ENCODE measurements around the gene RASA4B.
A peak's percentile ranks its signal among the peaks of the same experiment; 100 is the strongest.
"Not testable (repeated sequence)": the region's sequence is repeated elsewhere in the genome, so short reads cannot be mapped to it uniquely, and the experiment has no call there.

Gene RASA4B

DNA sequence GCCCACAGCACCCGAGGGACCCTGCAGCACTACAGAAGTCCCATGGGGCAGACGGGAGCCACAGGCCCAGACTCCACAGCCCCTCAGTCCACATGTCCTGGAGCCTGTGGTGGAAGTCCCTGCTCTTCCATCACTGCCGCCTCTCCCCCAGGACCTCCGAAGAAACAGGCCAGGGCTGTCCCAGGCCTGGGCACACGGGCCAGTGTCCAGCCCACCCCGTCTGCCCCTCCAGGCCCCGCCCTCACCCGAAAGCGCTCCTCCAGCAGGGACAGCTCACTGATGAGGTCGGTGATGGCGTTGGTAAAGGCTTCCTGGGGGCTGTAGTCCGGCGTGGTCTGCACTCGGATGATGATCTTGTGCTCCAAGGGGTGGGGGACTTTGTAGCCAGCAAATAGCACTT, 43.5 kb downstream of the RASA4B start:
- not testable (repeated sequence) for DNase-seq (ENCODE audit: low read depth in 2 of 2, low spot score in 1 of 2)

DNA sequence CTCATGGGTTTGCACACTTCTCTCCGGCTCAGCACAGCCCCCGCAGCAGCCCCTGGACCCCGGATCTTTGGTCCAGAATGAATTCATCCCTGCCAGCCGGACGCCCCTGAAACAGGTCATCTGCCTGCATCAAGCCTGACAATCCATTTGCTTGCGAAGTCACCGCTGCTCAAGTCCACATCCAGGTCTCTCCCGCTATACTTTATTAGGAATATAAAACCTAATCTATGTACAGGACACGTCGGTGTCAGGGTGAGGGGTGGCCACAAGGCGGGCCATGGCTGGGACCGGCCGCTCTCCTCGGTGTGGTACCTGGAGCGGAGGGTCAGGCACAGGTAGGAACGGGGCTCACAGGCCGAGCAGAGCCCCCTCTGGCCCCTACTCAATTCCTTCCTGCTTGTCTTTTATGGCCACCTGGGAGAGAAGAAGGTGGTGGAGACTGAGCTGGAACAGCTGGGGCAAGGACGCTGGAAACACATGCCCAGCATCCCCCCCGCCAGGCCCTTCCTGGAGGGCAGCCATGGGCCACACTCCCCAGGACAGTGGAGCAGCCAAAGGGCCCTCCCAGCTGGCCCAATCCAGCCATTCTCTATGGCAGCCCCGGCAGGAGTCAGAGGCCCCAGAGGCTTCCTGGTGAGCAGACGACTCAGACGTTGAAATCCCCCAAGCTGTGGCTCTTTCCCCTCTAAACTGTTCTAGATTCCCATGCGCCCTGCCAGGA, 44.1 kb downstream of the RASA4B start:
- no peak for DNase-seq (ENCODE audit: low read depth in 2 of 2, low spot score in 1 of 2)

- DNase-seq (ENCODE audit: low read depth in 2 of 2, low spot score in 1 of 2), result no peak
Observed at GRCh38 chr7:102472126-102473041, 45.2 kb downstream of the RASA4B start.

- no peak for DNase-seq (ENCODE audit: low read depth in 2 of 2, low spot score in 1 of 2)
Observed at GRCh38 chr7:102471791-102472125, 45.8 kb downstream of the RASA4B start.

- no peak for DNase-seq (ENCODE audit: low read depth in 2 of 2, low spot score in 1 of 2)
Observed at GRCh38 chr7:102469972-102470825, 47.4 kb downstream of the RASA4B start.

GRCh38 chr7:102469351-102469971, 48.1 kb downstream of the RASA4B start:
- no peak for DNase-seq (ENCODE audit: low read depth in 2 of 2, low spot score in 1 of 2)

DNA sequence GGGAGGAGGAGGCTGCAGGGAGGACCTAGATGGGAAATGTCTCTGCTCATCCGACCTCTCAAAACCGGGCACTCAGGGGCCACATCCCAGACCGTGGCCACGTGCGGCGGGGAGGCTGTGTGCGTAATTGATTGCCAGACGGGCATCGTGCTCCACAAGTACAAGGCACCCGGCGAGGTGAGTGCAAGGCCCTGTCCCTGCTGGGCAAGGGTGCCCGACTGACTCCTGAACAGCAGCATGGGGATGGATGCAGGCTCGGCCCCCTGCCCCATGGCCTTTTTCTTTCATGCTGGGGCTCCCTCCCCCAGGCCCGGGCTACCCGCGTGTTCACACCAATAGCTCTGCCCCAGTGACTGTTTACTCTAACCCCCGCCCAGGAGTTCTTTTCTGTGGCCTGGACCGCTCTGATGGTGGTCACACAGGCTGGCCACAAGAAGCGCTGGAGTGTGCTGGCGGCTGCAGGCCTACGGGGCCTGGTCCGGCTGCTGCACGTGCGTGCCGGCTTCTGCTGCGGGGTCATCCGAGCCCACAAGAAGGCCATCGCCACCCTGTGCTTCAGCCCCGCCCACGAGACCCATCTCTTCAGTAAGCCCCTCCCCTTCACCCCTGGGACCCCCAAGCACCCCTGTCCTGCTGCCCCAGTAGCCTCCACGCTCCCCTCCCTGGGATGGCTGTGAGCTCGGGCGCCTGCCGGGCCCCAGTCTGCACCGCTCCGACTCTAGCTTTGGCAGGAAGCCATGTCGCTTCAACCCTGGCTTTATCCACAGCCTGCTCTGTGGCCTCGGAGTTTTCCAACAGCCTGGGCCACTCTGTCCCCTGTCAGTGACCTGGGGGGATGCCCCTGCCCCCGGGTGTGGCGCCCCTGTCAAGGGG, 48.9 kb downstream of the RASA4B start:
- no peak for DNase-seq (ENCODE audit: low read depth in 2 of 2, low spot score in 1 of 2)

- no peak for DNase-seq (ENCODE audit: low read depth in 2 of 2, low spot score in 1 of 2)
Observed at GRCh38 chr7:102467581-102468477, 49.7 kb downstream of the RASA4B start.

- DNase-seq (ENCODE audit: low read depth in 2 of 2, low spot score in 1 of 2), result no peak
Observed at GRCh38 chr7:102466097-102466496, 51.5 kb downstream of the RASA4B start.

DNA sequence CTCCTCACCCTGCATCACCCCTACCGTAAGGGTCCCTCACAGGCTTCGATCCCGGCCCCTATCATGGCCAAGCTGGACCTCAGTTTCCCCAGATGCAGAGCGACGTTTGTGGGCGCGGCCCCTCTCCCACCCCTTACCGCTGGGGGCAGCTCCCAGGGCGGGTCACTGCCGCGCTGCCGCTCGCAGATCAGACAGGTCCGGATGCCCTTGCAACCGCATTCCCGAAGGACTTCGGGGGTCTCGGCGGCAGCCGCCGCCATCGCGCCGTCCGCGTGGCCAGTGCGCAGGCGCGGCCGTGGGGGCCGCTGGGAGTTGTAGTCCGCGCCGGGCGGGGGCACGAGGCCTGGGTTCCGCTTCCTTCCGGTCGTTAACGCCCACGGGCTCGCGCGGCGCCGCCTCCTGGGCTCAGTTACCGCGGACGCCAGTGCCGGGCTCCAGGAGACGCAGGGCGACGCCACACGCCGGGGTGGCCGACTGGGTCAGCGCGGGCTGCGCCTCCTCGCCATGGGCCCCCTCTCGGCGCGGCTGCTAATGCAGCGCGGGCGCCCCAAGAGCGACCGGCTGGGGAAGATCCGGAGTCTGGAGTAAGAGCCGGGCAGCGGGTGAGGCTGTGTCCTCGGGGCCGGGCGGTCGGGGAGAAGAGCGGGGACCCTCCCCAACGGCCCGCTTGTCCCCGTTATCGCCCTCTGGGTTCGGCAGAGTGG, 52.8 kb downstream of the RASA4B start, which contains the start of the genes ALKBH4 and LRWD1:
Gene ALKBH4, minus strand, starts transcription at position 287 of the 704 bp plus-strand sequence. Its CDS starts 27 bp downstream, at position 260.
Gene LRWD1, plus strand, starts transcription at position 408 of the 704 bp plus-strand sequence. Its CDS starts 97 bp downstream, at position 505.
- peak; percentile 83 to 90 for DNase-seq (ENCODE audit: low read depth in 2 of 2, low spot score in 1 of 2)

DNA sequence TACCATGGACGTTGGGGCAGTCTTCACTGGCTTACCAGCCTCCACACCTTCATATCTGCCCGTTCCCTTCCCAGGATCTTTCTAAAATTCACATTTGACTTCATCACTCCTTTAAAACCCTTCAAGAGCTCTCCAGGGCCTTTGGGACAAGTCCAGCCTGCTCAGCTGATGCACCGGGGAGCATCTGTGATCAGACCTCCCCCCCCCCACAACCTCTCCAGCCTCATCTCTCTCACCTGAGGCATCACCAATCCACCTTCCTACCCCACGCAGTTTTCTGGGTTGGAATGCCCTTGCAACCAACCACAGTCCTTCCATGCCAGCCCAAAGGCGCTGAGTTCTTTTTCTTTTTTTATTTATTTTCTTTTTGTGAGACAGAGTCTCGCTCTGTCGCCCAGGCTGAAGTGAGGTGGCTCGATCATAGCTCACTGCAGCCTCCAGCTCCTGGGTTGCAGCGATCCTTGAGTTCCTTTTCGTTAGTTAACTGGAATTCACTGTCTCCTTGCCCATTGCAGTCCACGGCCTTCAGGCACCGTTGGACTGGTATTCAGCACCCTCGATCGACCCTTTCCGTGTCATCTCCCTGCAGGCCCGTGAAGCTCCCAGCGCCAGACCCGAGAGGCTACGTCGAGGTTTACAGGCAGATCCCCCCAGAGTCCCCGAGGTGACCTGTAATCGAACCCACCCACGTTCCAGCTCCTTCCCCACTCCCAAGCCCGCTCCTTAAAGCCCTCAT, 53.6 kb downstream of the RASA4B start:
- DNase-seq (ENCODE audit: low read depth in 2 of 2, low spot score in 1 of 2), result no peak

DNA sequence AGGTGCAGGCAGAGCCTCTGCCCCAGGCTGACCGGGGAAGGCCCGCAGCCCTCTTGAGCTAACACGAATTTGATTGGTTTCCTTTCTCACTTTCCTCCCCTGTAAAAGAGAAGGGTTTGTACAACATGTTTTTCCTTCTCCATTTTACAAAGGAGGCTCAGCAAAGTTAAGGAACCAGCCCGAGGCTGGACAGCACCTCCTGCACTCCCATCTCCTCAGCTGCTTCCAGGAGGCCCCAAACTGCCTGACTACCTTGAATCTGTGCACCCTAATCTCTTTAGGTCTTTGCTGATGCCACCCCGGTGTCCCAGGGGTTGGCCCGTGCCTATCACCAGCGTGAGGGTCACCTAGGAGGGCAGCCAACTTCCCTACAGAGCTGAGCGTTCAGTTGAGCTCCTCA, 57.1 kb downstream of the RASA4B start:
- no peak for DNase-seq (ENCODE audit: low read depth in 2 of 2, low spot score in 1 of 2)

GRCh38 chr7:102459221-102459844, 58.2 kb downstream of the RASA4B start:
- DNase-seq (ENCODE audit: low read depth in 2 of 2, low spot score in 1 of 2), result no peak

DNA sequence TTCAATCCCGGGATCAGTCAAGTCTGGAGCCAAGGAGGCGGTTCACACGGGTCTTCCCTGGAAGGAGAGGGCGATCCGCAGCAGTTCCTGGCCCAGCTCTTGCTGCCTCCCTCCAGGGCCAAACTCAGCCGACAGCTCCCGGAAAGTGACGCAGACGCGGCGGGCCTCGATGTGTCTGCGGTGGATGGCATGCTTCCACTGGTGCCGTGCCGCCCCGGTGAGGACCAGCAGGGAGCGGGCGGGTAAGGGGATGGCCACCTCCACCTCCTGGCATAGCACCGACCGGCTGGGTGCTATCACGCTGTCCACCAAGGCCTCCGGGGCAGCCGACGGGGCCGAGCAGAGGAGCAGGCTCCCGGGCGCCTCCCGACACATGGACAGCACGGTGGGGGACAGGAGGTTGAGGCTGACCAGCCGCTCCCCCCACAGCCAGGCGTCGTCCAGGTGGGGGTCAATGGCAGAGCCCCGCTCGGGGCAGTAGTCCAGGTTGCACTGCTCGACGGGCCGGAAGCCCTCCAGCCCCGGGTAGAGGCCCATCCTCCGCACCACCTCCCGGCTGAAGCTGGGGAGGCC, 60.1 kb downstream of the RASA4B start:
- DNase-seq (ENCODE audit: low read depth in 2 of 2, low spot score in 1 of 2), result no peak

- DNase-seq (ENCODE audit: low read depth in 2 of 2, low spot score in 1 of 2), result no peak
Observed at GRCh38 chr7:102456327-102456726, 61.2 kb downstream of the RASA4B start.

- DNase-seq (ENCODE audit: low read depth in 2 of 2, low spot score in 1 of 2), result no peak
Observed at GRCh38 chr7:102455596-102455995, 62.0 kb downstream of the RASA4B start.

DNA sequence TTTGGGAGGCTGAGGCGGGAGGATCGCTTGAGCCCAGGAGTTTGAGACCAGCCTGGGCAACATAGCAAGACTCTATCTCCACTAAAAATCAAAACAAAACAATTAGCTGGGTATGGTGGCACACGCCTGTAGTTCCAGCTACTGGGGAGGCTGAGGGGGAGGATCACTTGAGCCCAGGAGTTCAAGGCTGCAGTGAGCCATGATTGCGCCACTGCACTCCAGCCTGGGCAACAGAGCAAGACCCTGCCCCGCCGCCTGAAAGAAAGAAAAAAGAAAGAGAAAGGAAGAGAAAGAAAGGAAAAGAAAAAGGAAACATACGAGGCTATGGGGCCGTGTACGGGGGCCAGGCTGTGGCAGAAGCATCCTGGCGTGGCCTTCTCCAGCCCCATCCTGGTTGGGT, 62.6 kb downstream of the RASA4B start:
- not testable (repeated sequence) for DNase-seq (ENCODE audit: low read depth in 2 of 2, low spot score in 1 of 2)

Data from stimulated activated CD8-positive, alpha-beta memory T cell treated with anti-CD3 and anti-CD28 coated beads, Interleukin-4, amount 100 ng/mL, for 4 hours (primary cell).